K562 (cell line): Measurements from ENCODE around the gene SH3BP2. TPM values are rescaled to one million over a fixed set of nuclear protein-coding genes. Genes with fewer than 3 reads are reported as not detected.
A peak's percentile ranks its signal among the peaks of the same experiment; 100 is the strongest.

Experiments used
- CBFA2T2 ChIP-seq: fragments of 450-650 bp; conservative IDR thresholded peaks from 2 replicates; pipeline ENCODE4 v1.6.1; 2017; ENCODE audit warnings: mild to moderate bottlenecking
- CREB1 ChIP-seq, 2 experiments: sonication (generic) in 1 of 2; formaldehyde crosslinking in 1 of 2; IDR thresholded peaks; 2 replicates each; pipeline versions ENCODE4 v1.6.1 to v1.8.0; 2012 to 2022; ENCODE audit warnings: inconsistent platforms in 1 of 2, mild to moderate bottlenecking in 1 of 2, missing genetic modification reagents in 1 of 2, moderate library complexity in 1 of 2
- ELF1 ChIP-seq: fragments of 200-800 bp; sonication (Bioruptor generic); IDR thresholded peaks from 2 replicates; pipeline ENCODE4 v1.6.1; 2016; ENCODE audit warnings: missing genetic modification characterization, missing compliant biosample characterization
- MCM5 ChIP-seq: fragments of 450-650 bp; IDR thresholded peaks from 2 replicates; pipeline ENCODE4 v1.6.1; 2016; ENCODE audit warnings: low read depth
- MXI1 ChIP-seq: IDR thresholded peaks from 2 replicates; pipeline ENCODE4 v1.6.1; 2011; ENCODE audit warnings: low read depth, mild to moderate bottlenecking, improper control_type of control experiment, low read length
- POU5F1 ChIP-seq: fragments of 150-350 bp; IDR thresholded peaks from 2 replicates; pipeline ENCODE4 v1.6.1; 2014; ENCODE audit warnings: borderline replicate concordance, low read length, low read depth, mild to moderate bottlenecking; ENCODE audit not compliant: partially characterized antibody
- PRPF4 ChIP-seq: fragments of 200-400 bp; formaldehyde crosslinking; IDR thresholded peaks from one replicate; pipeline ENCODE4 v1.6.1; 2017; ENCODE audit warnings: low read length, low read depth, mild to moderate bottlenecking; ENCODE audit not compliant: insufficient read depth, poor library complexity, severe bottlenecking
- SMAD4 ChIP-seq: fragments of 250-450 bp; sonication (Bioruptor Pico); conservative IDR thresholded peaks from 2 replicates; pipeline ENCODE4 v1.8.0; 2021; ENCODE audit warnings: inconsistent platforms, mild to moderate bottlenecking, moderate library complexity
- XRCC3 ChIP-seq: fragments of 450-650 bp; IDR thresholded peaks from 2 replicates; pipeline ENCODE4 v1.6.1; 2017; ENCODE audit warnings: mild to moderate bottlenecking, moderate library complexity
- ZNF217 ChIP-seq: sonication (generic); formaldehyde crosslinking; IDR thresholded peaks from 2 replicates; pipeline ENCODE4 v1.8.0; 2022; ENCODE audit warnings: mild to moderate bottlenecking, missing genetic modification reagents
- ZNF24 ChIP-seq: fragments of 450-650 bp; IDR thresholded peaks from 2 replicates; pipeline ENCODE4 v1.6.1; 2016
- polyA plus RNA-seq, 8 experiments: library from polyadenylated mRNA; depleted of rRNA in 4 of 8; stranded (reverse) in 5 of 8; unstranded in 3 of 8; fragments of >200 nt; fragmentation: Nextera tagmentation in 2 of 8; fragmentation: Illumina TruSeq in 1 of 8; extraction: Ambion mirVana in 2 of 8; extraction: Trizol in 1 of 8; gene quantifications; 2 replicates each; pipeline versions ENCODE4 v1.2.1 to v1.2.3, GENCODE V29; 2011 to 2014; ENCODE audit warnings: inconsistent platforms in 1 of 8, missing spikeins in 1 of 8
- total RNA-seq, 7 experiments: library from RNA; depleted of rRNA in 6 of 7; stranded (reverse); fragments of >200 nt in 6 of 7; fragmentation: Illumina TruSeq in 2 of 7; extraction: Trizol in 2 of 7; gene quantifications; 2 replicates each; pipeline versions ENCODE4 v1.2.1 to v1.2.3, GENCODE V29; 2011 to 2021; ENCODE audit warnings: low replicate concordance in 1 of 7
- TF ChIP-seq, protein P1 (sequence below): fragments of 450-650 bp; IDR thresholded peaks from 2 replicates; pipeline ENCODE4 v1.7.1; 2018; ENCODE audit warnings: mild to moderate bottlenecking, low read depth; ENCODE audit not compliant: partially characterized antibody
- TF ChIP-seq, protein P2 (sequence below): fragments of 450-650 bp; formaldehyde crosslinking; IDR thresholded peaks from 2 replicates; pipeline ENCODE4 v1.4.0; 2020; ENCODE audit warnings: mild to moderate bottlenecking, moderate library complexity
- TF ChIP-seq, protein P3 (sequence below): sonication (generic); formaldehyde crosslinking; IDR thresholded peaks from 2 replicates; pipeline ENCODE4 v1.9.0; 2022; ENCODE audit warnings: mild to moderate bottlenecking, missing genetic modification reagents
- TF ChIP-seq, protein P4 (sequence below): sonication (generic); formaldehyde crosslinking; IDR thresholded peaks from 2 replicates; pipeline ENCODE4 v1.8.0; 2022; ENCODE audit warnings: mild to moderate bottlenecking, missing genetic modification reagents
- TF ChIP-seq, protein P5 (sequence below): sonication (generic); formaldehyde crosslinking; IDR thresholded peaks from 2 replicates; pipeline ENCODE4 v1.8.1; 2023; ENCODE audit warnings: mild to moderate bottlenecking, missing genetic modification reagents

Gene SH3BP2
- total and polyA plus RNA-seq, 9 of the 15 experiments (the other 6 are each of a cell fraction or from before 2014, with no cell fraction given): 0.34 to 16.0 (median 5.1) TPM

DNA sequence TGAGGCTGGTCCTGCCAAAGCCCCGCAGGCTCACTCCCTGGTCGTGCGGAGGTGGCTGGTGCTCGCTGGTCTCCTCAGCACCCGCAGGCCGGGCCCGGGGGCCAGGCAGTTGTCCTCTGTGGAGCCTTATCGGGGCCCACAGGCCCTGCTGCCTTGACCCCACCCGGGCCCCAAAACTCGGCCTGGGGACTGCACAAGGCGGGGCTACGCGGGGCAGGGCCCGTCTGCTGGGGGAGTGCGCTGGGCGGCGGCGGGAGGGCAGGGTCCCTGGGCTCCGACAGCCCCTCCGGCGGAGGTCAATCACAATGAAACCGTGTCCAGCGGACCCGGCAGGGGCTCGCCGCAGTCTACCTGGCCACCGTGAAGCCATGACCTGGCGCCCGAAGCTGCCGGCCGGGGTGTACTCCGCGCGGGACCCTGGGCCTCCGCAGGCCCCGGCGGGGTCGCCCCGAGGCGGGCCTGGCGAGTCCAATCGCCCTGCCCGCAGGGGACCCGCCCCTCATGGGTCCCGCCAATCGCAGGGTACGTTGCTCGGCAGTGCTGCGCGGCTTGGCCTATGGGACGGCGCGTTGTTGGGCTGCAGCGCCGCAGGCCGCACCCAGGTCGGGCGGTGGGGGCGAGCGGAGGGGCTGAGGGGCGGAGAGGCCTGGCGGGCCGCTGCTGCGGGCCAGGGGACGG, 50.5 kb downstream of the SH3BP2 start, which contains the start of gene ADD1 (continued):
- TF ChIP-seq, protein P1, sequence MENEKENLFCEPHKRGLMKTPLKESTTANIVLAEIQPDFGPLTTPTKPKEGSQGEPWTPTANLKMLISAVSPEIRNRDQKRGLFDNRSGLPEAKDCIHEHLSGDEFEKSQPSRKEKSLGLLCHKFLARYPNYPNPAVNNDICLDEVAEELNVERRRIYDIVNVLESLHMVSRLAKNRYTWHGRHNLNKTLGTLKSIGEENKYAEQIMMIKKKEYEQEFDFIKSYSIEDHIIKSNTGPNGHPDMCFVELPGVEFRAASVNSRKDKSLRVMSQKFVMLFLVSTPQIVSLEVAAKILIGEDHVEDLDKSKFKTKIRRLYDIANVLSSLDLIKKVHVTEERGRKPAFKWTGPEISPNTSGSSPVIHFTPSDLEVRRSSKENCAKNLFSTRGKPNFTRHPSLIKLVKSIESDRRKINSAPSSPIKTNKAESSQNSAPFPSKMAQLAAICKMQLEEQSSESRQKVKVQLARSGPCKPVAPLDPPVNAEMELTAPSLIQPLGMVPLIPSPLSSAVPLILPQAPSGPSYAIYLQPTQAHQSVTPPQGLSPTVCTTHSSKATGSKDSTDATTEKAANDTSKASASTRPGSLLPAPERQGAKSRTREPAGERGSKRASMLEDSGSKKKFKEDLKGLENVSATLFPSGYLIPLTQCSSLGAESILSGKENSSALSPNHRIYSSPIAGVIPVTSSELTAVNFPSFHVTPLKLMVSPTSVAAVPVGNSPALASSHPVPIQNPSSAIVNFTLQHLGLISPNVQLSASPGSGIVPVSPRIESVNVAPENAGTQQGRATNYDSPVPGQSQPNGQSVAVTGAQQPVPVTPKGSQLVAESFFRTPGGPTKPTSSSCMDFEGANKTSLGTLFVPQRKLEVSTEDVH: no peak
- TF ChIP-seq XRCC3 (no peak), ZNF217 (CRISPR knock-in tag) (no peak), POU5F1 (no peak), PRPF4 (no peak), MXI1 (no peak), ELF1 (no peak), ZNF24 (no peak), CBFA2T2 (peak; percentile 45; the same call in 1 of the 2 replicates), SMAD4 (peak; percentile 69), MCM5 (no peak), CREB1 (IDR thresholded peaks at IDR 0.05) (0 out of 2 replicates have a peak, but pooled peaks have one; percentile 28), CREB1 (CRISPR knock-in tag; IDR thresholded peaks at IDR 0.05) (no peak)
- TF ChIP-seq, protein P2, sequence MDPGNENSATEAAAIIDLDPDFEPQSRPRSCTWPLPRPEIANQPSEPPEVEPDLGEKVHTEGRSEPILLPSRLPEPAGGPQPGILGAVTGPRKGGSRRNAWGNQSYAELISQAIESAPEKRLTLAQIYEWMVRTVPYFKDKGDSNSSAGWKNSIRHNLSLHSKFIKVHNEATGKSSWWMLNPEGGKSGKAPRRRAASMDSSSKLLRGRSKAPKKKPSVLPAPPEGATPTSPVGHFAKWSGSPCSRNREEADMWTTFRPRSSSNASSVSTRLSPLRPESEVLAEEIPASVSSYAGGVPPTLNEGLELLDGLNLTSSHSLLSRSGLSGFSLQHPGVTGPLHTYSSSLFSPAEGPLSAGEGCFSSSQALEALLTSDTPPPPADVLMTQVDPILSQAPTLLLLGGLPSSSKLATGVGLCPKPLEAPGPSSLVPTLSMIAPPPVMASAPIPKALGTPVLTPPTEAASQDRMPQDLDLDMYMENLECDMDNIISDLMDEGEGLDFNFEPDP (CRISPR knock-in tag): 0 out of 2 replicates have a peak, but pooled peaks have one; percentile 69
- TF ChIP-seq, protein P3, sequence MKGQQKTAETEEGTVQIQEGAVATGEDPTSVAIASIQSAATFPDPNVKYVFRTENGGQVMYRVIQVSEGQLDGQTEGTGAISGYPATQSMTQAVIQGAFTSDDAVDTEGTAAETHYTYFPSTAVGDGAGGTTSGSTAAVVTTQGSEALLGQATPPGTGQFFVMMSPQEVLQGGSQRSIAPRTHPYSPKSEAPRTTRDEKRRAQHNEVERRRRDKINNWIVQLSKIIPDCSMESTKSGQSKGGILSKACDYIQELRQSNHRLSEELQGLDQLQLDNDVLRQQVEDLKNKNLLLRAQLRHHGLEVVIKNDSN (CRISPR knock-in tag): no peak
- TF ChIP-seq, protein P4, sequence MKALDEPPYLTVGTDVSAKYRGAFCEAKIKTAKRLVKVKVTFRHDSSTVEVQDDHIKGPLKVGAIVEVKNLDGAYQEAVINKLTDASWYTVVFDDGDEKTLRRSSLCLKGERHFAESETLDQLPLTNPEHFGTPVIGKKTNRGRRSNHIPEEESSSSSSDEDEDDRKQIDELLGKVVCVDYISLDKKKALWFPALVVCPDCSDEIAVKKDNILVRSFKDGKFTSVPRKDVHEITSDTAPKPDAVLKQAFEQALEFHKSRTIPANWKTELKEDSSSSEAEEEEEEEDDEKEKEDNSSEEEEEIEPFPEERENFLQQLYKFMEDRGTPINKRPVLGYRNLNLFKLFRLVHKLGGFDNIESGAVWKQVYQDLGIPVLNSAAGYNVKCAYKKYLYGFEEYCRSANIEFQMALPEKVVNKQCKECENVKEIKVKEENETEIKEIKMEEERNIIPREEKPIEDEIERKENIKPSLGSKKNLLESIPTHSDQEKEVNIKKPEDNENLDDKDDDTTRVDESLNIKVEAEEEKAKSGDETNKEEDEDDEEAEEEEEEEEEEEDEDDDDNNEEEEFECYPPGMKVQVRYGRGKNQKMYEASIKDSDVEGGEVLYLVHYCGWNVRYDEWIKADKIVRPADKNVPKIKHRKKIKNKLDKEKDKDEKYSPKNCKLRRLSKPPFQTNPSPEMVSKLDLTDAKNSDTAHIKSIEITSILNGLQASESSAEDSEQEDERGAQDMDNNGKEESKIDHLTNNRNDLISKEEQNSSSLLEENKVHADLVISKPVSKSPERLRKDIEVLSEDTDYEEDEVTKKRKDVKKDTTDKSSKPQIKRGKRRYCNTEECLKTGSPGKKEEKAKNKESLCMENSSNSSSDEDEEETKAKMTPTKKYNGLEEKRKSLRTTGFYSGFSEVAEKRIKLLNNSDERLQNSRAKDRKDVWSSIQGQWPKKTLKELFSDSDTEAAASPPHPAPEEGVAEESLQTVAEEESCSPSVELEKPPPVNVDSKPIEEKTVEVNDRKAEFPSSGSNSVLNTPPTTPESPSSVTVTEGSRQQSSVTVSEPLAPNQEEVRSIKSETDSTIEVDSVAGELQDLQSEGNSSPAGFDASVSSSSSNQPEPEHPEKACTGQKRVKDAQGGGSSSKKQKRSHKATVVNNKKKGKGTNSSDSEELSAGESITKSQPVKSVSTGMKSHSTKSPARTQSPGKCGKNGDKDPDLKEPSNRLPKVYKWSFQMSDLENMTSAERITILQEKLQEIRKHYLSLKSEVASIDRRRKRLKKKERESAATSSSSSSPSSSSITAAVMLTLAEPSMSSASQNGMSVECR: peak; percentile 41; the same call in 1 of the 2 replicates
- TF ChIP-seq, protein P5, sequence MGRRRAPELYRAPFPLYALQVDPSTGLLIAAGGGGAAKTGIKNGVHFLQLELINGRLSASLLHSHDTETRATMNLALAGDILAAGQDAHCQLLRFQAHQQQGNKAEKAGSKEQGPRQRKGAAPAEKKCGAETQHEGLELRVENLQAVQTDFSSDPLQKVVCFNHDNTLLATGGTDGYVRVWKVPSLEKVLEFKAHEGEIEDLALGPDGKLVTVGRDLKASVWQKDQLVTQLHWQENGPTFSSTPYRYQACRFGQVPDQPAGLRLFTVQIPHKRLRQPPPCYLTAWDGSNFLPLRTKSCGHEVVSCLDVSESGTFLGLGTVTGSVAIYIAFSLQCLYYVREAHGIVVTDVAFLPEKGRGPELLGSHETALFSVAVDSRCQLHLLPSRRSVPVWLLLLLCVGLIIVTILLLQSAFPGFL (CRISPR knock-in tag): no peak
